Measurements from ENCODE around the gene POFUT1.
"Not testable (repeated sequence)": the region's sequence is repeated elsewhere in the genome, so short reads cannot be mapped to it uniquely, and the experiment has no call there.

POFUT1 gene

DNA sequence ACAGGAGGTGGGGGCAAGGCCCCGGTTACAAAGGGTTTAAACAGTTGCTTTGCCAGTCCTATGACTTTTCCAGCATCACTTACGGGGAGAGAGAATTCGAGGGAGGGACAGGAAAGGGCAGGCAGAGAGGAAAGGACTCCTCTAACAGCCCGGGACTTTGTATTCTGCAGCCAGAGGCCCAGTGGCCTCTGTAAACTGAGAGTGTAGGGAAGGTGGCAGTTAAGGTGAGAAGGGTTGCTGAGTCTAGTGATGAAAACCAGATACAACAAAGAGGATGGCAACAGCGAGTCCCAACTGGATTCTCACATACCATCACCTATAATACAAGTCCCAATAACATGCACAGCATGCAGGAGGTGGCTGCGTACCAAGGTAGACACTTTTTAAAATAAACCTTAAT is 13.7 kb upstream of the POFUT1 start:
- no peak overlapping the region for H3K4me3 ChIP-seq (ENCODE audit: low read depth, low read length)
- TF ChIP-seq, protein P1, sequence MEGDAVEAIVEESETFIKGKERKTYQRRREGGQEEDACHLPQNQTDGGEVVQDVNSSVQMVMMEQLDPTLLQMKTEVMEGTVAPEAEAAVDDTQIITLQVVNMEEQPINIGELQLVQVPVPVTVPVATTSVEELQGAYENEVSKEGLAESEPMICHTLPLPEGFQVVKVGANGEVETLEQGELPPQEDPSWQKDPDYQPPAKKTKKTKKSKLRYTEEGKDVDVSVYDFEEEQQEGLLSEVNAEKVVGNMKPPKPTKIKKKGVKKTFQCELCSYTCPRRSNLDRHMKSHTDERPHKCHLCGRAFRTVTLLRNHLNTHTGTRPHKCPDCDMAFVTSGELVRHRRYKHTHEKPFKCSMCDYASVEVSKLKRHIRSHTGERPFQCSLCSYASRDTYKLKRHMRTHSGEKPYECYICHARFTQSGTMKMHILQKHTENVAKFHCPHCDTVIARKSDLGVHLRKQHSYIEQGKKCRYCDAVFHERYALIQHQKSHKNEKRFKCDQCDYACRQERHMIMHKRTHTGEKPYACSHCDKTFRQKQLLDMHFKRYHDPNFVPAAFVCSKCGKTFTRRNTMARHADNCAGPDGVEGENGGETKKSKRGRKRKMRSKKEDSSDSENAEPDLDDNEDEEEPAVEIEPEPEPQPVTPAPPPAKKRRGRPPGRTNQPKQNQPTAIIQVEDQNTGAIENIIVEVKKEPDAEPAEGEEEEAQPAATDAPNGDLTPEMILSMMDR (IDR thresholded peaks at IDR 0.05; ENCODE audit: borderline replicate concordance, insufficient read depth, low read depth, low read length): no peak

DNA sequence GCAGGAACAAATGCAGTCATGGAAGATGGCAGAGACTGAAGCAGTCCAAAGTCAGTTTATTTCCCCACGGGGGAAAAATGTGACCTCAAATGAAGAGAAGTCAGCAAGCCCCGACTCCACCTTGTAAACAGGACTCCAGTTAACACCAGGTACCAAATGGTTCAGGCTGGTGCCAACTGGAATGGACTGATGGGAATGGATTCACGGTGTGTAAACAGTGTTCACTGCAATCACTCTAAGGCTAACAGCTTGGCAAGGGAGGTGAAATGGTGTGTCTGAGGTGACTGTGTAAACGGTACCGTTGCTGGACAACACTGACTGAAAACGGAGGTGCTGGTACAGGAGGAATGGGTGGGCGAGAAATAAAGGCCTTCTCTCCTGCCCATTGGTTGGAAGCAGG is 12.1 kb upstream of the POFUT1 start:
- no peak overlapping the region for H3K4me3 ChIP-seq (ENCODE audit: low read depth, low read length)
- TF ChIP-seq, protein P1 (IDR thresholded peaks at IDR 0.05; ENCODE audit: borderline replicate concordance, insufficient read depth, low read depth, low read length): no peak

DNA sequence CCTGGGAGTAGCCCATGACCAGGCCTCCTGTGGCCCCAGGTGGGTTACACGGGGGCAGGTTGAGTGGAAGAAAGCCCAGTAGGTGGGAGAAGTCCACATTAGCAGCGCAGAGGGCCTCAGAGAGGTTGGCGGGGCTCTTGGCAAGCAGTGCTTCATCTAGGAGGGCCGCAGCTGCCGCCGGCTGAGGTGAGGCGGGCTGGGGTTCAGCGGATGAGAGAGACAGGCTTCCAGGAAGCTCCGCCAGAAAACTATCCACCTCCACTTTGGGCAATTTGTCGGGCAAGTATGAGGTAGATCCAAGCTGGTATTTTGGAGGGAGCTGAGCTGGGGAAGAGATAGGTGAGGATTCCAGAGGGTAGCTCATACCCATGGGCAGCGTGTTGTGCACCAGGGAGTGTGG is 11.1 kb upstream of the POFUT1 start:
- not testable (repeated sequence) for H3K4me3 ChIP-seq (ENCODE audit: low read depth, low read length)

DNA sequence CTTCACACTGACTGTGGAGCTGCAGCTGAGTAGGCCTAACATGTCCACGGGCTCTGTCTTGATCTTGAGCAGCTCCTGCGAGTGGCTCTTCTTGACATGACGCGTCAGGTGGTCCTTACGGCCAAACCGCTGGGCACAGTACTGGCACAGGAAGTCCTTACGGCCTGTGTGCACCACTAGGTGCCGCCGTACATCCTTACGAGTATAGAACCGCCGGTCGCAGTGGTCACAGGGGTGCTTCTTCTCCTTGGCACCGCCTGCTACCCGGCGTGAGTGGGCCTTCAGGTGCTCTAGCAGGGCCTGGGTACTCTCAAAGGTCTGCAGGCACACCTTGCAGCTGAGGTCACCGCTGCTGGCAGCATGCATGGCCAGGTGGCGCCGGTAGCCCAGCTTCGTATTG is 10.5 kb upstream of the POFUT1 start:
- H3K4me3 ChIP-seq (ENCODE audit: low read depth, low read length): not testable (repeated sequence)

DNA sequence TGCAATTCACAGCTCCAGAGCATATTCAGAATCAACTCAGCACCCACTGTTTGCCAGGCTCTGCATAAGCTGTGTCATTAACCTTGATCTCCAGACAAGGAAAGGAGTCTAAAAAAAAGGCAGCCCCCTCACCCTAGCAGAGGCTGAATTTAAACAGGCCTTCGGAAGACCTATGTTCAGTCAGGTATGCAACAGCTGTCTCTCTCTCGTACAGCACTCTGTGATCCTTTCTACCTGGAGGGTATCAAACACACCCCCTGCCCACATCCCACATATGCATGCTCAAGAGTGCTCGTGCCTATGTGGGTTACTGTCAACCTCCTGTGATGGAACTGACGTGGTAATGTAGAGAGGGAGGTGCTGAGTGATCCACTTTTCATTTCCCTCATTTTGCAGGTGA is 8.7 kb upstream of the POFUT1 start:
- TF ChIP-seq, protein P1 (IDR thresholded peaks at IDR 0.05; ENCODE audit: borderline replicate concordance, insufficient read depth, low read depth, low read length): no peak
- no peak overlapping the region for H3K4me3 ChIP-seq (ENCODE audit: low read depth, low read length)

DNA sequence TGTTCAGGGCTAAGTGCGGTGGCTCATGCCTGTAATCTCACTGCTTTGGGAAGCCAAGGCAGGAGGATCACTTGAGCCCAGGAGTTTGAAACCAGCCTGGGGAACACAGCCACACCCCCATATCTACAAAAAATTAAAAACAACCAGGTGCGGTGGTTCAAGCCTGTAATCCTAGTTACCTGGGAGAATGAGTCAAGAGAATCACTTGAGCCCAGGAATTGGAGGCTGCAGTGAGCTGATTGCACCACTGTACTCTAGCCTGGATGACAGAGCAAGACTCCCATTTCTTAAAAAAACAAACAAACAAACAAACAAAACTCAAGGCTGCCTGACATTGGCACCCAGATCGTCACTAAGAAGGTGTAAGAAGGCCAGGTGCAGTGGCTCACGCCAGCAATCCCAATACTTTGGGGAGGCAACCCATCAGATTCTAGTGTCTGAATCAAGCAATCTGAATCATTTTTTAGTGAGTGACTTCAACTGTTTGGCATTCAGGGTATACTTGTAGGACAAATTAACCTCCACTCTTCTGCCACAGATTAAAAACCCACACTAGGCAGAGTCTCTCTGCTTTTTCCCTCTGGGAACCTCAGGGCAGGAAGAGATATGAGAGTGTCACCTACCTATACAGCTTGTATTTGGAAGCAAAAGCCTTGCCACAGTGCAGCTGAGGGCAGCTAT is 6.2 kb upstream of the POFUT1 start:
- H3K4me3 ChIP-seq (ENCODE audit: low read depth, low read length): no peak overlapping the region
- TF ChIP-seq, protein P1 (IDR thresholded peaks at IDR 0.05; ENCODE audit: borderline replicate concordance, insufficient read depth, low read depth, low read length): no peak

DNA sequence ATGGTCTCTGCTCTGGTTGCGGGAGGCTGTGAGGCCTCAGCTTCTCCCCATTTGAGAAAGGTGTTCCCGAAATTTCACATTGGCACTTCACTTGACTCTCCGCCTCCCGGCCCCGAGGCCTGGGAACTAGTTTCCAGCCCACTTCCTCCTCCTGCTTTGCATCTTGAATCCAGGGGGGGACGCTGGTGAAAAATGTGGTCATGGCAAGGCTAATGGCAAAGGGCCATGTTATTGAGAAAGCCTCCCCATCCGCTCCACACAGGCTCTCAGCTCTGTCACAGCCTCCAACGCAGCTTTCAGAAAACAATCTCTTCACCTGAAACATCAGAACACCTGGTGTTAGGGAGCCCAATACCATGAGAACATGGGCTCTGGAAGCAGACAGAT is 5.7 kb upstream of the POFUT1 start:
- H3K4me3 ChIP-seq (ENCODE audit: low read depth, low read length): no peak overlapping the region
- TF ChIP-seq, protein P1 (IDR thresholded peaks at IDR 0.05; ENCODE audit: borderline replicate concordance, insufficient read depth, low read depth, low read length): no peak

DNA sequence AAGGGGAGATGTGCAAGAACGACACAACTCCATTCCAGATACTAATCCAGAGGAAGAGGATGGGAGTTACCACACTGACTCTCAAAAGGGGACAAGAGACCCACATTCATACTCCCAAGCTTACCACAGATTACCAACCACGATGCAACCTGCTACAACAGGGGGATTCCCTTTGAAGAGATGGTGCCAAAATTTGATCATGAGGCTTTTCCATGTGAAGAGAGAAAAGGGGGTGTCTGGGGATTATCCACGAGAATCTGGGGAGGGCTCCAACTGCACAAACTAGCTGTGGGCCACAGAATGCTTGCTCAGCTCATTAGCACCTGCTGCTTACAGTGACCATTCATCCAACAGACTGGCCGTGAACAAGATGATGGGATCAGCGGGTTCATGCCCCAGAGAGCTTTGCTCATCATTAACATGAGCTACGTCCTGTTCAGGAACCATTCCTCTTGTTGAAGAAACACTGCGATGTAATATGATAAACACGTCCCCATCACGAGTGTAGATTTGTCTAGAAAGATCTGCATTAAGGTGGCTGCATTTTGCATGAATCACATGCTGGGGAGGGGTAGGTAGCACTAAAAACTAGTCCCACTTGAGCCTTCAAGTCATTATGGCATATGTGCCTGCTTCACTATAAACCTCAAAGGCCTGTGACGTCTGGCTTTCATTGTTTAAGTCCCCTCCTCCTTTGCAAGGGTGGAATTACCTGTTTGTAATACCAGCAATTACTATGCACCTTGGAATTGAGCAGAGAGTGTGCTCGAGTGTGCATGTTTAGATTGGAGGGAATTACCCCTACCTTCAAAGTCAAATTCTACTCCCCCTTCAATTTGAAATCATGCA is 4.1 kb upstream of the POFUT1 start:
- TF ChIP-seq, protein P1 (IDR thresholded peaks at IDR 0.05; ENCODE audit: borderline replicate concordance, insufficient read depth, low read depth, low read length): no peak
- no peak overlapping the region for H3K4me3 ChIP-seq (ENCODE audit: low read depth, low read length)

All from GM12875 (cell line).